ENCODE data around the gene CDC25B.

CDC25B gene

GRCh38 chr20:3795511-3796468 is at the start of gene CDC25B:
Gene CDC25B (plus strand): TSS chr20:3796310. CDS start chr20:3796532, 222 bp downstream.
- H3K4me3 ChIP-seq (ENCODE audit: low read length): peak within 1 kb of the TSS; percentile 77
- peak; percentile 62 for DNase-seq (ENCODE audit: low read depth)
- TF ChIP-seq CTCF (conservative IDR thresholded peaks at IDR 0.05; ENCODE audit: low read depth, low read length): peak; percentile 36

DNA sequence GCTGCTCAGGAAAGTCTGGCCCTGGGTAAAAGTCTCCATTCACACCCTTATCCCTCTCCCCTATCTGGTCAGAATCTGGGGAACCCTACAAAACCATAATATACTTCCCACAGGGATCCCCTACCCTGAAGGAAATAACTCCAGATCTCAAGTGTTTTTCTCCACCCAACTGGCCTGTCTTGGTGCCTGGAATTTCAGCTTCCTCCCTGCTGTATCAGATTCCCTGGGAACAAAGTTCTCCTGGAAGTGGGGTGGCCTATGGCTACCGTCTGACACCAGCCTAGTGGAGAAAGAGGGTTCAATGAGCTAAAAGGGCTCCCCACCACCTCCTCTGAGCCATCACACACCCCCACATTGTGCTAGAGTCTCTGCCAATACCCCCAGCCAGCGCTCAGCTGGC is 48.6 kb upstream of the CDC25B start:
- TF ChIP-seq CTCF (conservative IDR thresholded peaks at IDR 0.05; ENCODE audit: low read depth, low read length): no peak
- H3K4me3 ChIP-seq (ENCODE audit: low read length): no peak overlapping the region
- no peak for DNase-seq (ENCODE audit: low read depth)

- no peak overlapping the region for H3K4me3 ChIP-seq (ENCODE audit: low read length)
- no peak for TF ChIP-seq CTCF (conservative IDR thresholded peaks at IDR 0.05; ENCODE audit: low read depth, low read length)
- no peak for DNase-seq (ENCODE audit: low read depth)
Measured at GRCh38 chr20:3748073-3748472, 48.0 kb upstream of the CDC25B start.

DNA sequence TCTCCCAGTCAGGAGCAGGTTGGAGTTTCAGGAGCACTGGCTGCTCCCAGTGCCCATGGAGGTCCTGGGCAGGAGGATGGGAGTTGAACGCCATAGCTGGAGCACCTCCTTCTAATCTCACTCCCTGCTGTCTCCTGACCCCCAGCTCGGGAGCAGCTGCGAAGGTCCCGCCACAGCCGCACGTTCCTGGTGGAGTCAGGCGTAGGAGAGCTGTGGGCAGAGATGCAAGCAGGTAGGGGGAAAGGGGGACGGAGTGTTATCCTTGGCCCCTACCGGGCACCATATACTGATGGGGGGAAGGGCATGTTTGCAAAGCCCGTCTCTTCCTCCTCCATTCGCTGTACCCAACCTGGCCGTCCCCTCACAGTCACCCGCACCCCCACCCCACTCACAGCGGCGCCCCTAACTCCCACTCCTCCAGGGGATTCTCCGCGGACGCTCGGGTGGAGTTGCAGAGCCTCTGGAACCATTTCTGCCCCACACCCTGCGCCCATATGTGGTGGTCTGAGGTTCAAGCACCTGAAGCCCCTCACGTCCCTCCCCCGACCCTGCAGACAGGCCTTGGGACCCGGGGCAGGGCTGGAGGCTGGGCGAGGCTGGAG is 46.9 kb upstream of the CDC25B start:
- H3K4me3 ChIP-seq (ENCODE audit: low read length): no peak overlapping the region
- TF ChIP-seq CTCF (conservative IDR thresholded peaks at IDR 0.05; ENCODE audit: low read depth, low read length): no peak
- no peak for DNase-seq (ENCODE audit: low read depth)

DNA sequence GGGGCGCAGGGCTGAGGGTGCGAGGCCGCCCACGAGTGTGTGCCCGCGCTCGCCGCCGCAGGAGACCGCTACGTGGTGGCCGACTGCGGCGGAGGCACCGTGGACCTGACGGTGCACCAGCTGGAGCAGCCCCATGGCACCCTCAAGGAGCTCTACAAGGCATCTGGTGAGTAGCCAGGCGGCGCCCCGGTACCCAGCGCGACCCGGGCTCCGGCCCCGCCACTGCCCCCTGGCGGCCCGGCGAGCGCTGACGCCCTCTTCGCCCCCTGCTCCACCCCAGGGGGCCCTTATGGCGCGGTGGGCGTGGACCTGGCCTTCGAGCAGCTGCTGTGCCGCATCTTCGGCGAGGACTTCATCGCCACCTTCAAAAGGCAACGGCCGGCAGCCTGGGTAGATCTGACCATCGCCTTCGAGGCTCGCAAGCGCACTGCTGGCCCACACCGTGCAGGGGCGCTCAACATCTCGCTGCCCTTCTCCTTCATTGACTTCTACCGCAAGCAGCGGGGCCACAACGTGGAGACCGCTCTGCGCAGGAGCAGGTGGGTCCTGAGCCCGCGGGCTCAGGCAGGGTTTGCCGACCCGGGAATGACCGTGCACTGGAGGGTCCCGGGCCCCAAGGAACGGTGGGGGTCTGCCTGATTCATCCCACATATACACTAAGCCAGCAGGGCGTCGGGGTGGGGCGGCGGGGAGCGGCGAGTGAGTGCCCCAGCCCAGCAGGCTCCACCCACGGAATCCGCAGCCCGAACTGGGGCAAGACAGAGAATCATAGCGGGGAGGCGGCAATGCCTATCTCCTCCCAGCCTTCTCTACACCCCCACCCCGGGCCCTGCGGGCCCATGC is 46.2 kb upstream of the CDC25B start:
- TF ChIP-seq CTCF (conservative IDR thresholded peaks at IDR 0.05; ENCODE audit: low read depth, low read length): peak; percentile 73
- H3K4me3 ChIP-seq (ENCODE audit: low read length): peak overlapping the region; percentile 26
- DNase-seq (ENCODE audit: low read depth): no peak

- peak; percentile 22 for TF ChIP-seq CTCF (conservative IDR thresholded peaks at IDR 0.05; ENCODE audit: low read depth, low read length)
- H3K4me3 ChIP-seq (ENCODE audit: low read length): no peak overlapping the region
- no peak for DNase-seq (ENCODE audit: low read depth)
Measured at GRCh38 chr20:3751305-3751674, 44.8 kb upstream of the CDC25B start.
